GM18861 (cell line): ENCODE data around the gene ABHD5.

Source experiments
- ATAC-seq: cut with Tn5 transposase; IDR thresholded peaks from one replicate; pipeline ENCODE4 v1.9.1; 2021; ENCODE audit not compliant: unreplicated experiment

ABHD5 gene

DNA sequence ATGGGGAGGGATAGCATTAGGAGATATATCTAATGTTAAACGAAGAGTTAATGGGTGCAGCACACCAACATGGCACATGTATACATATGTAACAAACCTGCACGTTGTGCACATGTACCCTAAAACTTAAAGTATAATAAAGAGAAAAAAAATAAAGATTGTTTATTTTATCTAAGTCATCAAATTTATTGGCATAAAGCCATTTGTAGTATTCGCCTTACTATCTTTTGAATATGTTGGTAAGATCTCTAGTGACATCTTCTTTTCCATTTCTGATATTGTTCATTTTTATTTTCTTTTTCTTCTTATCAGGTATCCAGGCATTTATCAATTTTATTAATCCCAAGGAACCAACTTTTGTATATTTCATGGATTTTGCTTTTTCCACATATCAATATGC, 5.8 kb upstream of the ABHD5 start:
- ATAC-seq = no peak

GRCh38 chr3:43685921-43686320, 4.8 kb upstream of the ABHD5 start:
- no peak for ATAC-seq

DNA sequence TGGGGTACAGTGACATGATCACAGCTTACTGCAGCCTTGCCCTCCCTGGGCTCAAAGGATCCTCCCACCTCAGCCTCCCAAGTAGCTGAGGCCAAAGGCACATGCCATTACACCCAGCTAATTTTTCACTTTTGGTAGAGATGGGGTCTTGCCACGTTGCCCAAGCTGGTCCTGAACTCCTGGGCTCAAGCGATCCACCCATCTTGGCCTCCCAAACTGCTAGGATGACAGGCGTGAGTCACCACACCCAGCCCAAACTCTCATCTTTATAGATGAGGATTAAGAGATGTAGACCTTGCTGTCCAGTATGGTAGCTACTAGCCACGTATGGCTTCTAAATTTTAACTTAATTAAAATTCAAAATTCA, 4.4 kb upstream of the ABHD5 start:
- ATAC-seq = no peak

- ATAC-seq = no peak
Observed at GRCh38 chr3:43686700-43687498, 3.8 kb upstream of the ABHD5 start.

DNA sequence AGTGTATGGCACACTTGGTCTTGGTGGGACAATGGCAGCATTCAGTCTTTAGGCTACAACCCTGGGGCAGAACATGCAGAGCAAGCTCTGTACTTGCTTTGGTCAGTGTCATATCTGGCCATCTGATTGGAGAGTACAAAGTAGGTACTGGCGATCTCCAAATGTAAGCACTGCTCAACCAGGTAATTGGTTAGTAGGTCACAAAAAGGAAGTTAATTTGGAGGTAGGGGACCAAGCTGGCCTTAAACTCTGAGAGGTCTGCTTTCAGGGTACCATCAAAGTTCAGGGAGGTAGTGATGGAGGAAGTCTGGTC, 3.3 kb upstream of the ABHD5 start:
- no peak for ATAC-seq

DNA sequence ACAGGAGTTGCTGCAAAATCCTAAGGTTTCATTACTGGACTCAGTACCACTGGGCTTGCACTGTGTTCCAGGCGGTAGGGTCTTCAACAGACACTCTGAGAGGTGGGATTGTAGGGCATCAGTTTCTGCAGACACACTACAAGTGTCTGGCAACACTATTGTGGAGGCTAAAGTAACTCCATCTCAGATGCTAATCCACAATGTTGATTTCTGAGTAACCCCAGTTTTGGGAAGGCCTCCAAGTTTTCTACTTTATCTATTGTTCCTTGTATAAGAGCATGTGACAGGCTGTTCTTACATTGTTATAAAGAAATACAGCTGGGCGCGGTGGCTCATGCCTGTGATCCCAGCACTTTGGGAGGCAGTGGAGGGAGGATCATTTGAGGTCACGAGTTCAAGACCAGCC, 2.5 kb upstream of the ABHD5 start:
- no peak for ATAC-seq

GRCh38 chr3:43689166-43689565, 1.6 kb upstream of the ABHD5 start:
- ATAC-seq = no peak

- no peak for ATAC-seq
Observed at GRCh38 chr3:43689766-43690399, 855 bp upstream of the ABHD5 start.

- peak; percentile 15 for ATAC-seq
Observed at GRCh38 chr3:43691120-43691995, 620 bp downstream of the ABHD5 start.

GRCh38 chr3:43692085-43692855, 1.5 kb downstream of the ABHD5 start:
- no peak for ATAC-seq

DNA sequence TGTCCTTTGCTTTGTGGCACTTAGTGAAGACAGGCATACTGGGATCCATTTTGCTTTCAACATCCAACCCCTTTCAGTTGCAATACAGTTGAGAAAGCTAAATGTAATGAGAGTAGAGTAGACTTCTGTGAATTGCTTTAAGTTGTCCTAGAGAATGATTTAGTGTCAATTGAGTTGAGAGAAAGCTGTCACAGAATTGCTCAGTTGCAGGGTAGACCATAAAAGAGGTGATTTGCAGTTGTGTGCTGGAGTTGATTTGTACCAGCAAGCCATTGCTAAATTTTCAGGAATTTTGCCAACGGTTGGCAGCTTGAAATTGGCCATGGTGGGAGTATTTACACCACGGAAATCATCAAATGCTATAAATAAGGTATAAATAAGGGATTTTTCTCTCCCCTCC, 2.2 kb downstream of the ABHD5 start:
- no peak for ATAC-seq

DNA sequence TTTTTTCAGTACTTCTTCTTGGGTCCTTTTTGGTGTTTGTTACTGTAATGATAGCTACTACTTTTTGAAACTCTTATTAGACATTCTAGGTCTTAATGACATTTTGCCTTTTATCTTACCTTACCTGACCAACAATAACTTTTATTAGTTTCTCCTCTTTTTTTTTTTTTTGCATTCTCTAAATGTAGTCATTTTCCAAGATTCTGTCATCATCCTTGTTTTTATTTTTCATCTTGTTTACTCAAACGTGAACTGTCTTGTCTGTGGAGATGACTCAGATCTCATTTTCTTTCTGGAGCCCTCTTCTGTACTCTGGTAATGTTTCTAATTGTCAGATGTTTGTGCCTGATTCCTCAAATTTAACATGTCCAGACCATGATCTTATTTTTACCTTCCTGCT, 2.9 kb downstream of the ABHD5 start:
- no peak for ATAC-seq

GRCh38 chr3:43695443-43695842, 4.7 kb downstream of the ABHD5 start:
- ATAC-seq = no peak

DNA sequence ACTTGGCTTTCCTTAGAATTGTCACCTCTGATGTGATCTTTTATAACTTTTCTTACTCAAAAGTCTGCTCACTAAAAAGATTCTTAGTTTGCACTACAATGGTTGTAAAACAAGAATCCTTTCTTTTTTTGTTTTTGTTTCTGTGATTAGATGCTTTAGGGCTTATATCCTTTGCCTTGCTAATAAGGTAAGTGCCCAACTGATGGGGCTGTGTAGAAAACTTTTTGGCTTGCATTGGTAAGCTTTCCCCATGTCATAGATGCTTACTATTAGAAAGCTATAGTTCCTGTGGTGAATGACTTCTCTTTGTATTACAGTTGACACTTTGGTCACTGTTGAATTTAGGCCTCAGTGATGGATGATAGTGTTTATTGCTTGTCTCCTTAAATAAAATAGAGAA, 5.1 kb downstream of the ABHD5 start:
- ATAC-seq = no peak

DNA sequence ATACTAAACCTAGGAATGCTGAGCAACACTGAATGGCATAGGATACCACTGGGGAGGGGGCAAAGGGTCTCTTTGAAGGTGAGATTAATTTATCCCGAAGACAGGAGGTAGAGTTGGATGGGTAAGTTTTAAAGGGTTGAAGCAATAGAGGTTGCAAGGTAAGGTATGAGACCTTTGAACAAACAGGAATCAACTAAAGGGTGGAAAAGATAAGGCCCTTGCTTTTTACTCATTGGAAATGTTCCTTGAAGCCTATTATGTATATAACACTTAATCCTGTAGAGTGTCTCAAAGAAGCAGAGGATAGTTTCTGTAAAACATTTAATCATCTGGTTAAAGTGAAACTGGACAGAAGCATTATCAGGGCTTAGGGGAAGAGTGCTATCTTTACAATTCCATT, 5.7 kb downstream of the ABHD5 start:
- ATAC-seq = no peak

DNA sequence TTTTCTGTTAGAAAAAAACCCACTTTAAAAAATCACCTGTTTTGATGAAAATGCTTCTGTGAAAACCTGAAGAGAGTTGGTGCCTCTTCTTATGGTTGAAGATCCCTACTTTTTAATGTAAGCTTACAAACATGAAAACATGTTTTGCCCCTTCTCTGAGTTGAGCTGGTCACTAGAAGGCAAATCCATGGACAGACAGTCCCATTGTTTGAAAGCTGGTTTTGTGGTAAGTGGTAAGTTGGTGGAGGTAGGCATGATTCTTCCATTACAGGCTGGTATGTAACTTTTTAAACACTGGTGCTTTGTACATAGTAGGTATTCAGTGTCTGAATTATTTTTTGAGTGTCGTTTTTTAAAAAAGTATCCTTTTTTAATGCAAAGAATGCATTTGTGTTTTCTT, 6.1 kb downstream of the ABHD5 start:
- no peak for ATAC-seq

GRCh38 chr3:43699864-43700263, 9.1 kb downstream of the ABHD5 start:
- no peak for ATAC-seq

DNA sequence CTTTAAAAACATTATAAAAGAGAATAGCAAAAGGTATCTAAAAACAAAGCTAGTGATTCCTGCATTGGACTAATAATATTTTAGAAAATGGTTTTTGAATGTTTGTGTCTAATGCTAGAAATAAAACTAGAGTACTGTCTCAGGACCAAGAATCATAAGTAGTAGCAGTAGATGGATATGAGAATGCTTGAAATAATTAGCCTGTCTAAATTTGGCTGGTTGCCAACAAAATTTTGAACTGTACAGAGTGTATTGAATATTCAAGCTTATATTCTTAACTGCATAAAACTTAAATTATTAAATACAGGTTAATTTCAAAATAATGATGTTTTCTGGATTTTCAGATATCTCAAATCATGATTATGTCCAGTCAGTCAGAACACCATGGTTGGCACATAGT, 14.0 kb downstream of the ABHD5 start:
- ATAC-seq = no peak

DNA sequence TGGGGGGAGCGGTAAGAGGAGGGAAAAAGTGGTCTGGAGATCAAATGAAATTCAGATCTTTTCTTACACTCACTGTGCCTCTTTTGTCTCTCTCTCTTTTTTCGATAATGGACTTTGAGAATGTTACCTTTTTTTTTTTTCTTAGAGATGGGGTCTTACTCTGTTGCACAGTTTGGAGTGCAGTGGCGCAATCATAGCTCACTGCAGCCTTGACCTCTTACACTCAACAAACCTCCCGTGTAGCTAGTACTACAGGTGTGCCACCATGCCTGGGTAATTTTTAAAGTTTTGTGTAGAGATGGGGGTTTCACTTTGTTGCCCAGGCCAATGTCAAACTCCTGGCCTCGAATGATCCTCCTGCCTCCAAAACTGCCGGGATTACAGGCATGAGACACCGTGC, 15.6 kb downstream of the ABHD5 start:
- no peak for ATAC-seq

DNA sequence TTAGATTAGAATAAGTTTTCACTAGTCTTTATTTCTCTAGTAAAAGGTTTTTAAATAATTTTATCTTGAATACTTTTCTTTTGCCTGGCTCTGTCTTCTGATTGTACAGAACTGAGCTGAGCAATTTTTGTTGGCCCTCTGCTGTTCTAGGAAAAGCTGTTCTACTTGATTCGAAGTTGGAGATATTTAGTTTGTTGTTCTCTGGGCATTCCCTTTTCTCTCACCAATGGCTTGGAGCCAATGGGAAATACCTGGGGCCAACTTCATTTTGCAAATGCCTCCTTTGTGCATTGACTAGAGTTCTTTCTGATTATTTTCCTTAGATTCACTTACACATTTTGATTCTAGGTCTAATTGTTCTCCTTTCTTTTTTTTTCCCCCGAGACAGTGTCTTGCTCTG, 16.5 kb downstream of the ABHD5 start:
- no peak for ATAC-seq

GRCh38 chr3:43707998-43708397, 17.3 kb downstream of the ABHD5 start:
- ATAC-seq = no peak
